Glutamatergic neuron (in vitro differentiated cells): Measurements from ENCODE around the gene BNIP5. TPM values are rescaled to one million over a fixed set of nuclear protein-coding genes. Genes with fewer than 3 reads are reported as not detected.
A peak's percentile ranks its signal among the peaks of the same experiment; 100 is the strongest.

Source experiments
- DNase-seq: peaks from one replicate; pipeline ENCODE4 v3.0.0; 2022
- H3K27ac Mint-ChIP-seq: one replicate; pipeline ENCODE4 v1.8.0; 2020; ENCODE audit warnings: mild to moderate bottlenecking, mixed read lengths, inconsistent platforms; ENCODE audit not compliant: unreplicated experiment
- H3K27me3 Mint-ChIP-seq: one replicate; pipeline ENCODE4 v1.8.0; 2020; ENCODE audit warnings: mild to moderate bottlenecking, moderate library complexity, mixed read lengths, inconsistent platforms; ENCODE audit not compliant: unreplicated experiment
- H3K36me3 Mint-ChIP-seq: one replicate; pipeline ENCODE4 v1.8.0; 2020; ENCODE audit warnings: mild to moderate bottlenecking, mixed read lengths, inconsistent platforms; ENCODE audit not compliant: unreplicated experiment
- H3K4me1 Mint-ChIP-seq: one replicate; pipeline ENCODE4 v1.8.0; 2020; ENCODE audit warnings: mild to moderate bottlenecking, low read depth, mixed read lengths, inconsistent platforms; ENCODE audit not compliant: unreplicated experiment
- H3K4me3 Mint-ChIP-seq: one replicate; pipeline ENCODE4 v1.8.0; 2020; ENCODE audit warnings: mild to moderate bottlenecking, mixed read lengths, inconsistent platforms; ENCODE audit not compliant: unreplicated experiment
- H3K9me3 Mint-ChIP-seq: one replicate; pipeline ENCODE4 v1.8.0; 2020; ENCODE audit warnings: mild to moderate bottlenecking, moderate library complexity, mixed read lengths, inconsistent platforms; ENCODE audit not compliant: unreplicated experiment
- total RNA-seq: library from RNA; stranded (reverse); fragmentation: NEBNext Ultra II Directional; extraction: Animal tissue kit (Norgen Biotek cat#: 25700); gene quantifications from one replicate; pipeline ENCODE4 v1.2.1, GENCODE V29; 2021; ENCODE audit not compliant: unreplicated experiment
- TF ChIP-seq, protein P1 (sequence below): fragments of 200-600 bp; sonication (generic); IDR thresholded peaks from one replicate; pipeline ENCODE4 v1.5.0; 2021; ENCODE audit not compliant: partially characterized antibody, unreplicated experiment

BNIP5 gene
- total RNA-seq, 1 donor from 2014 or later = not detected

DNA sequence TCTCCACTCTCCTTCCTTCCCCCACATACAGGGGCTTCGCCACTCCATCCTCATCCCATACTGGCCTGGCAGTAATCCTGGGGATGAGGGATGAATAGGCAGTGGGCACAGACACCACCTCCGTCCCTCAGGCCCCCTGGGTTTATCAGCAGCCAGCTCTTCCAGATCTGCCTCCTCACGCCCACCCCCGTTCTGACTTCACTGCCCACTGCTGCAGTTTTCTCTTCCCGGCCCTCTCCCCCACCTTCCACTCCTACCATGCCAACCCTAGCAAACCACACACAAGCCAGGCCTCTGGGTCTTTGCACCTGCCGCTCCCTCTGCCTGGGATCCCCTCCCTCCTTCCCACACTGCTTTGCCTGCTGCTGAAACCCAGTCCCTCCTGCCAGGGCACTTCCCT is 44.5 kb downstream of the BNIP5 start:
- no peak overlapping the region for H3K27ac Mint-ChIP-seq
- no peak overlapping the region for H3K4me3 Mint-ChIP-seq
- H3K27me3 Mint-ChIP-seq = no peaks in the 10 kb centered on the region
- H3K4me1 Mint-ChIP-seq = no peaks in the 10 kb centered on the region
- H3K9me3 Mint-ChIP-seq = peaks cover 3% of the 10 kb centered on the region
- TF ChIP-seq, protein P1, sequence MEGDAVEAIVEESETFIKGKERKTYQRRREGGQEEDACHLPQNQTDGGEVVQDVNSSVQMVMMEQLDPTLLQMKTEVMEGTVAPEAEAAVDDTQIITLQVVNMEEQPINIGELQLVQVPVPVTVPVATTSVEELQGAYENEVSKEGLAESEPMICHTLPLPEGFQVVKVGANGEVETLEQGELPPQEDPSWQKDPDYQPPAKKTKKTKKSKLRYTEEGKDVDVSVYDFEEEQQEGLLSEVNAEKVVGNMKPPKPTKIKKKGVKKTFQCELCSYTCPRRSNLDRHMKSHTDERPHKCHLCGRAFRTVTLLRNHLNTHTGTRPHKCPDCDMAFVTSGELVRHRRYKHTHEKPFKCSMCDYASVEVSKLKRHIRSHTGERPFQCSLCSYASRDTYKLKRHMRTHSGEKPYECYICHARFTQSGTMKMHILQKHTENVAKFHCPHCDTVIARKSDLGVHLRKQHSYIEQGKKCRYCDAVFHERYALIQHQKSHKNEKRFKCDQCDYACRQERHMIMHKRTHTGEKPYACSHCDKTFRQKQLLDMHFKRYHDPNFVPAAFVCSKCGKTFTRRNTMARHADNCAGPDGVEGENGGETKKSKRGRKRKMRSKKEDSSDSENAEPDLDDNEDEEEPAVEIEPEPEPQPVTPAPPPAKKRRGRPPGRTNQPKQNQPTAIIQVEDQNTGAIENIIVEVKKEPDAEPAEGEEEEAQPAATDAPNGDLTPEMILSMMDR = no peak
- H3K36me3 Mint-ChIP-seq = no peaks in the 10 kb centered on the region
- no peak for DNase-seq

DNA sequence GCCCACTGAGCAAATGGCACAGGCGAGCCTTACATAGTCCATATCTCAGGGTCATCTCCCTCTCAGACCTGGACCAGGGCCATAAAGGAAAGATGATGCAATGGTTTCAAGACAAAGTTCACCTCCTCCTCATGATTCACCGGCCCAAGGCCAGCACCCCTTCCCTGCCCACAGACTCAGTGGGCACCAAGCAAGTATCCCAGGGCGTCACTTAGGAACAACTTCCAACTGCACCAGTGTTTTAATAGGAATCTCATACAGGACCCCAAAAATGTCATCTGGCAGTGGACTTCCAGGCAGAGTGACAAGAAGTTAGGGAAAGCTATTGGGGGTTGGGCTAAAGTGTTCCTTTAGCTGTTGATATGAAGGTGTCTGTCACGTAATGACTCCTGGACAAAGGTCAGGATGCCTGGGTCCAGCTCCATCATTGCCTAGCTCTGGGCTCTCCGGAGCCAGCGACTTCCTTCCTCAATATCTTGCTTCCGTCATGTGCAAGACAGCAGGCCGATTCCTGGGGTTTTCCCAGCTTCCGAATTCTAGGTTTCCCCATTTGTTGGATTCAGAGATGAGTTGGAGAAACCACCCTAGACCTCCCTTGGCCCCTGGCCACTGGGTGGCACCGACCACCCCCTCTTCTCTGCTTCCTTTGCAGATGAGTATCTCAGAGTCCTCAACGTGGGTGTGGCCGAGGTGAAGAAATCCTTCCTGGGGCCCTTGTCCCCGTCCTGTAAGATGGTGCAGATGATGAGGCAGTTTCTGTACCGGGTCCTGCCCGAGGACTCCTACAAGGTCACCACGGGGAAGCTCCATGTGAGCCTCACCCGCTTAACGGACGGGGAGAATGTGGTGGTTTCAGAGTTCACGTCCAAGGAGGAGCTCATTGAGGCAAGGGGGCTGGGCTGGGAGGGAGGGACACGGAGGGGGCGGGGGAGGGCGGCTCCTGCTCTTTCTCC is 45.7 kb downstream of the BNIP5 start:
- Mint-ChIP-seq H3K27me3 (no peaks in the 10 kb centered on the region), H3K9me3 (peaks cover 3% of the 10 kb centered on the region), H3K4me1 (no peaks in the 10 kb centered on the region), H3K36me3 (no peaks in the 10 kb centered on the region), H3K4me3 (no peak overlapping the region), H3K27ac (no peak overlapping the region)
- no peak for DNase-seq
- TF ChIP-seq, protein P1 = no peak

DNA sequence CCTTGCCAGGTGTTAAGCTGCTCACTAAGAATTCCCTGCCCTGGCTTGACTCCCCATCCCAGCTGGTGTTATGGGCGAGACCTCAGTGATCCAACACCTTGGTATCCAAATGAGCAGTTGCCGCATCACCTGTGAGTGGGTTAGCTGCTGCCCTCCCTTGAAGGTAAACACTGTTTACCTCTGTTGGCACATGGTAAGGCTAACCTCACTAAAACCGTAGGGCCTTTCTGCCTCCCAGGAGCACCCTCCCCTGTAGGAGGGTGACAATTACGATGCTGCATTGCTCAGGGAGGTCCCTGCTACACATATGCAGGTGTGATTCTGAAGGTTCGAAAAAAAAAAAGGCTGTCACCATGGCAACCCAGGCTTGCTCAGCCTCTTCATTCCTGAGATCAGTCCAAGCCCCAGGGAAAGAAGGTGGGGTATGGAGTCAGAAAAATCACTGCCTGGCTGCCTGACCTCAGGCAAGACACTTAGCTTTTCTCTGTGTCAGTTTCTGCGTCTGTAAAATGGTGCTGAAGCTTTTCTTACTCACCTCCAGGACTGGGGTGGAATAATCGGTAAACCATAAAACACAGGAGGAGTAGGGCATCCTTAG is 47.3 kb downstream of the BNIP5 start:
- Mint-ChIP-seq H3K27me3 (peaks cover 1% of the 10 kb centered on the region), H3K36me3 (no peaks in the 10 kb centered on the region), H3K9me3 (peaks cover 5% of the 10 kb centered on the region), H3K27ac (no peak overlapping the region), H3K4me1 (peaks cover 9% of the 10 kb centered on the region), H3K4me3 (no peak overlapping the region)
- DNase-seq = no peak
- TF ChIP-seq, protein P1 = no peak

DNA sequence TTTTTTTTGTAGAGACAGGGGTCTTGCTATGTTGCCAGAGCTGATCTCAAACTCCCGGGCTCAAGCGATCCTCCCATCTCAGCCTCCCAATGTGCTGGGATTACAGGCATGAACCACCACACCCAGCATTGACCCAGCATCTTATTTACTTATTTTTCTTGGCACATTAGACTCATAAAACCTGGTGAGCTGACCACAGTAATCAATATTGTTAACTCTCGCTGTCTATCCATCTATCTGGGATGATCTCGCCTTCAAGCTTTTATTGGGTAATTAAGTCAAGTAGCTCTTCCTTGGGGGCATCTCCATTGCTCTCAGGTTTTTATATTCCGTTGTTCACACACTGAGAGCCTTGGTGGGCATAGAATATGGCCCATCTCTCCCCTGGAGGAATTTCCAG is 49.8 kb downstream of the BNIP5 start:
- peaks cover 5% of the 10 kb centered on the region for H3K9me3 Mint-ChIP-seq
- H3K4me1 Mint-ChIP-seq = peaks cover 9% of the 10 kb centered on the region
- no peak overlapping the region for H3K27ac Mint-ChIP-seq
- H3K36me3 Mint-ChIP-seq = no peaks in the 10 kb centered on the region
- TF ChIP-seq, protein P1 = no peak
- H3K27me3 Mint-ChIP-seq = peaks cover 4% of the 10 kb centered on the region
- H3K4me3 Mint-ChIP-seq = no peak overlapping the region
- DNase-seq = no peak

DNA sequence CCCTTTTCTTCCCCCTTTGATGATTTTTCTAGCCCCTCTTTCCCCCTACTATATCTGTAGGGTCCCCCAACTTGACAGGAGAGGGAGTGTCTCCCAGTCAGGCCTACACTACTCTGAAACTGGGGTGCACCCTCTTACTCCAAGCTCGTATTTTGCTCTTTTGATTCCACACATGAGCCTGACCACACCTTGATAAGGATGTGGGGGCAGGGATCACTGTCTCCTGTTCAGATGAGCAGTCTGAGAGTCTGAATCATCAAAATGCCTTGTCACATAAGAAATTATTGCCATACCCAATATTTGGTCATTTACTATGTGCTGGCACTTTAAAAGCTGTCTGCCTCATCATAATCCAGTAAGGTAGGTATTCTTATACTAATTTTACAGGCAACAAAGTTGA is 50.9 kb downstream of the BNIP5 start:
- Mint-ChIP-seq H3K36me3 (no peaks in the 10 kb centered on the region), H3K27me3 (peaks cover 4% of the 10 kb centered on the region), H3K4me3 (peak overlapping the region; percentile 78), H3K9me3 (peaks cover 5% of the 10 kb centered on the region), H3K27ac (peak overlapping the region; percentile 24), H3K4me1 (peaks cover 9% of the 10 kb centered on the region)
- TF ChIP-seq, protein P1 = no peak
- no peak for DNase-seq
